Suprapubic skin (tissue), 4 donors: Measurements from ENCODE around the gene OR8D1. TPM values are rescaled to one million over a fixed set of nuclear protein-coding genes. Genes with fewer than 3 reads are reported as not detected.

ENCODE experiments used
- DNase-seq, 2 donors: peaks; one replicate each; pipeline ENCODE4 v3.0.0-alpha.2; 2019; ENCODE audit warnings: low spot score in 2 of 2
- H3K27ac ChIP-seq: fragments of 200-600 bp; sonication (generic); one replicate; pipeline ENCODE4 v1.5.1; 2019
- H3K27me3 ChIP-seq: fragments of 200-600 bp; sonication (generic); one replicate; pipeline ENCODE4 v1.5.1; 2019
- H3K36me3 ChIP-seq: fragments of 200-600 bp; sonication (generic); one replicate; pipeline ENCODE4 v1.5.1; 2019
- H3K4me1 ChIP-seq: fragments of 200-600 bp; sonication (generic); one replicate; pipeline ENCODE4 v1.5.1; 2019
- H3K4me3 ChIP-seq: fragments of 200-600 bp; sonication (generic); one replicate; pipeline ENCODE4 v1.5.1; 2019; ENCODE audit warnings: mild to moderate bottlenecking
- H3K9me3 ChIP-seq: fragments of 200-600 bp; sonication (generic); one replicate; pipeline ENCODE4 v1.5.1; 2019
- EP300 ChIP-seq: sonication (generic); formaldehyde crosslinking; IDR thresholded peaks from one replicate; pipeline ENCODE4 v1.6.1; 2017; ENCODE audit warnings: antibody characterized with exemption
- POLR2A ChIP-seq, 2 donors: fragments of 450-650 bp; IDR thresholded peaks; one replicate each; pipeline ENCODE4 v1.6.1; 2017; ENCODE audit warnings: antibody characterized with exemption in 2 of 2, mild to moderate bottlenecking in 2 of 2, moderate library complexity in 2 of 2
- POLR2AphosphoS5 ChIP-seq, 3 donors: sonication (generic); formaldehyde crosslinking; IDR thresholded peaks; one replicate each; pipeline ENCODE4 v1.6.1; 2017; ENCODE audit warnings: antibody characterized with exemption in 3 of 3
- WGBS: methylation state at CpG from one replicate; pipeline ENCODE4 v1.1.5; 2018; 5-methylcytosine and 5-hydroxymethylcytosine counted together
- total RNA-seq, 4 donors: library from RNA; depleted of rRNA; stranded (reverse); fragments of >200 nt; gene quantifications; one replicate each; pipeline ENCODE4 v1.1.0, GENCODE V29; 2016
- TF ChIP-seq, protein P1 (sequence below), 2 donors: fragments of 200-600 bp in 1 of 2; fragments of 450-650 bp in 1 of 2; sonication (generic) in 1 of 2; IDR thresholded peaks; one replicate each; pipeline ENCODE4 v1.5.1; 2016 to 2019; ENCODE audit warnings: antibody characterized with exemption in 2 of 2, mild to moderate bottlenecking in 1 of 2, moderate library complexity in 1 of 2

OR8D1 gene
- not detected for total RNA-seq

DNA sequence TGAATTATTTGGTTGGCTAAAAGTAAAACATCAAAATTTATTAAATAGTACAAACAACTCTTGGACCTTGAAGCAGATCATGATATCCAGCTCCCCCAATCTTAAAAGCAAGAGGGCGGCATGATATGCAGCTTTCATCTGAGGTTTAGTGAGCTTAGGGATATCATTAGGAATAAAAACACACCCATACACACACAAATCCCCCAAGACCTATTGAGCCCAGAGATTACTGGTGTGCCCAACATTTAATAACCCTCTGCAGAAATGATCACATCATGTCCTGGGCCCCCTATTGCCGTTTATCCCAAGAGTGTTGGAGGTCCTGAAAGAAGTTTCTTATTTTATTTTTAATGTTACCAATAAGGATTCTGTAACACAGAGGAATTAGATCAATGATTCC, at the start of gene OR8D1:
Gene OR8D1 (minus strand): TSS at position 101 of the 400 bp plus-strand sequence. CDS start 3,183 bp downstream, outside the sequence.
- no peak within 1 kb of the TSS for H3K27ac ChIP-seq
- WGBS, result 93% methylated on average over 2 of the region's 2 CpGs
- H3K36me3 ChIP-seq, result no peaks in the 10 kb centered on the region

DNA sequence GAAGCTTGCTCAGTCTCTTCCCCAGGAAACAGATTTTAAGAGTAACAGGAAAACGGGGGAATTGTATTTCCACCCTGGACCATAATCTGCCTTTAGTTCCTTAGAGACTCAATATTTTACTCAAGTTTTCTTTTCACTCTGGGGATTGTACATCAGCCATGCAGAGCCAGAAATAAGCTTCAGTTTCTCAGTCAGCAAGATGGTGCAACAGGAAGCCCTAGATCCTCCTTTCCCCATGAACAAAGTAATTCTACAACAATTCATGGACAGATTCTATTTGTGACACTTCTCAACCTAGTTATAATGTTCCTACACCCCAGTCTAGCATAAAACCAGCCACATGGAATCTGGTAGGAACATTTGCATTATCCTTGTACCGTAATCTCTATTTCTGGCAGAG, 45.8 kb upstream of the OR8D1 start:
- 39% methylated on average over 2 of the region's 2 CpGs for WGBS

More for the DNA sequence above, at the start of gene OR8D1:
- TF ChIP-seq POLR2A (IDR thresholded peaks at IDR 0.05) (no peak), EP300 (no peak), POLR2AphosphoS5 (IDR thresholded peaks at IDR 0.05) (no peak)
- TF ChIP-seq, protein P1, sequence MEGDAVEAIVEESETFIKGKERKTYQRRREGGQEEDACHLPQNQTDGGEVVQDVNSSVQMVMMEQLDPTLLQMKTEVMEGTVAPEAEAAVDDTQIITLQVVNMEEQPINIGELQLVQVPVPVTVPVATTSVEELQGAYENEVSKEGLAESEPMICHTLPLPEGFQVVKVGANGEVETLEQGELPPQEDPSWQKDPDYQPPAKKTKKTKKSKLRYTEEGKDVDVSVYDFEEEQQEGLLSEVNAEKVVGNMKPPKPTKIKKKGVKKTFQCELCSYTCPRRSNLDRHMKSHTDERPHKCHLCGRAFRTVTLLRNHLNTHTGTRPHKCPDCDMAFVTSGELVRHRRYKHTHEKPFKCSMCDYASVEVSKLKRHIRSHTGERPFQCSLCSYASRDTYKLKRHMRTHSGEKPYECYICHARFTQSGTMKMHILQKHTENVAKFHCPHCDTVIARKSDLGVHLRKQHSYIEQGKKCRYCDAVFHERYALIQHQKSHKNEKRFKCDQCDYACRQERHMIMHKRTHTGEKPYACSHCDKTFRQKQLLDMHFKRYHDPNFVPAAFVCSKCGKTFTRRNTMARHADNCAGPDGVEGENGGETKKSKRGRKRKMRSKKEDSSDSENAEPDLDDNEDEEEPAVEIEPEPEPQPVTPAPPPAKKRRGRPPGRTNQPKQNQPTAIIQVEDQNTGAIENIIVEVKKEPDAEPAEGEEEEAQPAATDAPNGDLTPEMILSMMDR (IDR thresholded peaks at IDR 0.05), result no peak
- H3K9me3 ChIP-seq, result no peaks in the 10 kb centered on the region
- no peak within 1 kb of the TSS for H3K4me3 ChIP-seq
- no peak for DNase-seq
- no peaks in the 10 kb centered on the region for H3K27me3 ChIP-seq
- no peaks in the 10 kb centered on the region for H3K4me1 ChIP-seq

DNA sequence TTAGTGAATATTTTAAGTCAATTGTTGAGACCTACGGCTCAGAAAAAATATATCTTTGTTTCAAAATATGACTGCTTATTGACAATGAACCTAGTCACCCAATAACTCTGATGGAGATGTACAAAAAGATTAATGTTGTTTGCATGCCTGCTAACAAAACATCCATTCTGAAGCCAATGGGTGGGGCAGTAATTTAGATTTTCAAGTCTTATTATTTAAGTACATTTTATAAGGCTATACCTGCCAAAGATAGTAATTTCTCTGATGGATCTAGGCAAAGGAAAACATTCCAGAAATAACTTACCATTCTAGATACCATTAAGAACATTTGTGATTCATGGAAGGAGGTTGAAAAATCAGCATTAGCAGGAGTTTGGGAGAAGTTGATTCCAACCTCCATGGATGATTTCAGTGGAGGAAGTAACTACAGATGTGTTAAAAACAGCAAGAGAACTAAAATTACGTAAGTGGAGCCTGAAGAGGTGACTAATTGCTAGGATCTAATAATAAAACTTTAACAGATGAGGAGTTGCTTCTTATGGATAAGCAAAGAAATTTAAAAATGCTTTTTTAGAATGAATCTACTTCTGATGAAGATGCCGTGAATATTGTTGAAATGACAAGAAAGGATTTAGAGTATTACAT, 32.7 kb upstream of the OR8D1 start:
- Histone ChIP-seq H3K36me3 (no peaks in the 10 kb centered on the region), H3K27me3 (no peaks in the 10 kb centered on the region), H3K4me3 (no peak overlapping the region), H3K27ac (no peak overlapping the region), H3K4me1 (no peaks in the 10 kb centered on the region), H3K9me3 (peaks cover 10% of the 10 kb centered on the region)
- 68% methylated on average over 3 of the region's 3 CpGs for WGBS
- no peak for DNase-seq
- TF ChIP-seq POLR2AphosphoS5 (IDR thresholded peaks at IDR 0.05) (no peak), EP300 (no peak), POLR2A (IDR thresholded peaks at IDR 0.05) (no peak)
- TF ChIP-seq, protein P1 (IDR thresholded peaks at IDR 0.05), result no peak

More for the DNA sequence above, 45.8 kb upstream of the OR8D1 start:
- TF ChIP-seq POLR2AphosphoS5 (IDR thresholded peaks at IDR 0.05), result no peak
- no peak for TF ChIP-seq EP300
- TF ChIP-seq, protein P1 (IDR thresholded peaks at IDR 0.05), result no peak
- H3K4me1 ChIP-seq, result no peaks in the 10 kb centered on the region
- H3K27ac ChIP-seq, result no peak overlapping the region
- H3K9me3 ChIP-seq, result no peaks in the 10 kb centered on the region
- H3K4me3 ChIP-seq, result no peak overlapping the region
- no peaks in the 10 kb centered on the region for H3K36me3 ChIP-seq
- no peak for DNase-seq
- H3K27me3 ChIP-seq, result no peaks in the 10 kb centered on the region

DNA sequence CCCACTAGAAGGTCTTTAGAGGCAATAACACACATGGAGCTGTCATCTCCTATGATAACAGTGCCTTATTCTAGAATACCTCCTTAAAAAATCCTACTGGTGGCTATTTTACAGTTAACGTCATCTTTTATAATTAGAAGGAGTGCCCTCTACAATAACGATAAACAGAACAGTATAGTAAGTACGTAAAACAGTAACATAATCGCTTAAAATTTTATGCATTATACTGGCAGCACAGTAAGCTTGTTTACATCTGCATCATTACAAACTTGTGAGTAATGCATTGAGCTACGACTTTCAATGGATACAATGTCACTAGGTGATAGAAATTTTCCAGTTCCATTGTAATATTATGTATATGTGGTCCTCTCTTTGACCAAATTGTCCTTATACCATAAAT, 30.6 kb upstream of the OR8D1 start:
- no peak for DNase-seq
- Histone ChIP-seq H3K9me3 (peaks cover 5% of the 10 kb centered on the region), H3K4me3 (no peak overlapping the region), H3K36me3 (no peaks in the 10 kb centered on the region), H3K27ac (no peak overlapping the region), H3K27me3 (no peaks in the 10 kb centered on the region), H3K4me1 (no peaks in the 10 kb centered on the region)
- 80% methylated on average over 5 of the region's 5 CpGs for WGBS
- no peak for TF ChIP-seq EP300
- TF ChIP-seq, protein P1 (IDR thresholded peaks at IDR 0.05), result no peak
- no peak for TF ChIP-seq POLR2A (IDR thresholded peaks at IDR 0.05)
- no peak for TF ChIP-seq POLR2AphosphoS5 (IDR thresholded peaks at IDR 0.05)

DNA sequence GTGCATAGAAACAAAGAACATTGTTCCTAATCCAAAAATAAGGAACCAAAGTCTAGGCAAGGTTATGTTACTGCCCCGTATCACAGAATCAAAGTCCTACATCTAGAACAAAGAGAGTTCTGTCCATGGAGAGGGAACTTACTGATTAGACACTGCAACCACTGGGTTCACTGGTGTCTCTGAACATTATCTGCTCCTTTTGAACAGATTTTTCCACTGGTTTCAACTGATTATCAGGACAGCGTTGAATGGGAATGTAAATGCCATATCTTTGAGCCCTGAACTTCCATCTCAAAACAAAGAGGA, 26.3 kb upstream of the OR8D1 start:
- H3K4me3 ChIP-seq, result no peak overlapping the region
- H3K27ac ChIP-seq, result no peak overlapping the region
- DNase-seq, result no peak
- no peaks in the 10 kb centered on the region for H3K27me3 ChIP-seq
- H3K4me1 ChIP-seq, result no peaks in the 10 kb centered on the region
- 93% methylated on average over 2 of the region's 2 CpGs for WGBS
- no peaks in the 10 kb centered on the region for H3K9me3 ChIP-seq
- TF ChIP-seq EP300, result no peak
- TF ChIP-seq POLR2A (IDR thresholded peaks at IDR 0.05), result no peak
- TF ChIP-seq POLR2AphosphoS5 (IDR thresholded peaks at IDR 0.05), result no peak
- TF ChIP-seq, protein P1 (IDR thresholded peaks at IDR 0.05), result no peak
- no peaks in the 10 kb centered on the region for H3K36me3 ChIP-seq
